HEK293 (cell line): ENCODE results near the gene NSL1.

ENCODE experiments used
- ZBTB17 ChIP-seq: fragments of 450-650 bp; formaldehyde crosslinking; IDR thresholded peaks from 2 replicates; pipeline ENCODE4 v1.5.1; 2016; ENCODE audit warnings: missing biosample characterization, missing genetic modification characterization
- ZNF585B ChIP-seq: fragments of 450-650 bp; formaldehyde crosslinking; IDR thresholded peaks from 2 replicates; pipeline ENCODE4 v1.5.1; 2016; ENCODE audit warnings: missing biosample characterization, missing genetic modification characterization
- ZNF747 ChIP-seq: fragments of 450-650 bp; formaldehyde crosslinking; IDR thresholded peaks from 2 replicates; pipeline ENCODE4 v1.5.1; 2016; ENCODE audit warnings: missing biosample characterization, missing genetic modification characterization
- TF ChIP-seq, protein P1 (sequence below): fragments of 450-650 bp; formaldehyde crosslinking; IDR thresholded peaks from 2 replicates; pipeline ENCODE4 v1.5.1; 2016; ENCODE audit warnings: missing biosample characterization, missing genetic modification characterization

- TF ChIP-seq, protein P1, sequence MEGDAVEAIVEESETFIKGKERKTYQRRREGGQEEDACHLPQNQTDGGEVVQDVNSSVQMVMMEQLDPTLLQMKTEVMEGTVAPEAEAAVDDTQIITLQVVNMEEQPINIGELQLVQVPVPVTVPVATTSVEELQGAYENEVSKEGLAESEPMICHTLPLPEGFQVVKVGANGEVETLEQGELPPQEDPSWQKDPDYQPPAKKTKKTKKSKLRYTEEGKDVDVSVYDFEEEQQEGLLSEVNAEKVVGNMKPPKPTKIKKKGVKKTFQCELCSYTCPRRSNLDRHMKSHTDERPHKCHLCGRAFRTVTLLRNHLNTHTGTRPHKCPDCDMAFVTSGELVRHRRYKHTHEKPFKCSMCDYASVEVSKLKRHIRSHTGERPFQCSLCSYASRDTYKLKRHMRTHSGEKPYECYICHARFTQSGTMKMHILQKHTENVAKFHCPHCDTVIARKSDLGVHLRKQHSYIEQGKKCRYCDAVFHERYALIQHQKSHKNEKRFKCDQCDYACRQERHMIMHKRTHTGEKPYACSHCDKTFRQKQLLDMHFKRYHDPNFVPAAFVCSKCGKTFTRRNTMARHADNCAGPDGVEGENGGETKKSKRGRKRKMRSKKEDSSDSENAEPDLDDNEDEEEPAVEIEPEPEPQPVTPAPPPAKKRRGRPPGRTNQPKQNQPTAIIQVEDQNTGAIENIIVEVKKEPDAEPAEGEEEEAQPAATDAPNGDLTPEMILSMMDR (tag by site-specific recombination) = peak; percentile 39; the same call in 1 of the 2 replicates
- 0 out of 2 replicates have a peak, but pooled peaks have one; percentile 37 for TF ChIP-seq ZBTB17 (tag by site-specific recombination)
- no peak for TF ChIP-seq ZNF747
- no peak for TF ChIP-seq ZNF585B (tag by site-specific recombination)
These were observed 41.6 kb downstream of the NSL1 start for GRCh38 chr1:212749821-212750535.
